ENCODE measurements around the gene PARVB.
A peak's percentile ranks its signal among the peaks of the same experiment; 100 is the strongest.

The PARVB gene

GRCh38 chr22:44030051-44030701 lies 6.1 kb downstream of the PARVB start:
- Mint-ChIP-seq H3K27ac (no peak overlapping the region), H3K9me3 (no peaks in the 10 kb centered on the region), H3K4me1 (peaks cover 75% of the 10 kb centered on the region), H3K36me3 (ENCODE audit: low read depth) (no peaks in the 10 kb centered on the region), H3K4me3 (no peak overlapping the region), H3K27me3 (ENCODE audit: low read depth, poor library complexity) (peaks cover 3% of the 10 kb centered on the region)
- TF ChIP-seq, protein P1, sequence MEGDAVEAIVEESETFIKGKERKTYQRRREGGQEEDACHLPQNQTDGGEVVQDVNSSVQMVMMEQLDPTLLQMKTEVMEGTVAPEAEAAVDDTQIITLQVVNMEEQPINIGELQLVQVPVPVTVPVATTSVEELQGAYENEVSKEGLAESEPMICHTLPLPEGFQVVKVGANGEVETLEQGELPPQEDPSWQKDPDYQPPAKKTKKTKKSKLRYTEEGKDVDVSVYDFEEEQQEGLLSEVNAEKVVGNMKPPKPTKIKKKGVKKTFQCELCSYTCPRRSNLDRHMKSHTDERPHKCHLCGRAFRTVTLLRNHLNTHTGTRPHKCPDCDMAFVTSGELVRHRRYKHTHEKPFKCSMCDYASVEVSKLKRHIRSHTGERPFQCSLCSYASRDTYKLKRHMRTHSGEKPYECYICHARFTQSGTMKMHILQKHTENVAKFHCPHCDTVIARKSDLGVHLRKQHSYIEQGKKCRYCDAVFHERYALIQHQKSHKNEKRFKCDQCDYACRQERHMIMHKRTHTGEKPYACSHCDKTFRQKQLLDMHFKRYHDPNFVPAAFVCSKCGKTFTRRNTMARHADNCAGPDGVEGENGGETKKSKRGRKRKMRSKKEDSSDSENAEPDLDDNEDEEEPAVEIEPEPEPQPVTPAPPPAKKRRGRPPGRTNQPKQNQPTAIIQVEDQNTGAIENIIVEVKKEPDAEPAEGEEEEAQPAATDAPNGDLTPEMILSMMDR (IDR thresholded peaks at IDR 0.05): no peak
- DNase-seq: no peak

DNA sequence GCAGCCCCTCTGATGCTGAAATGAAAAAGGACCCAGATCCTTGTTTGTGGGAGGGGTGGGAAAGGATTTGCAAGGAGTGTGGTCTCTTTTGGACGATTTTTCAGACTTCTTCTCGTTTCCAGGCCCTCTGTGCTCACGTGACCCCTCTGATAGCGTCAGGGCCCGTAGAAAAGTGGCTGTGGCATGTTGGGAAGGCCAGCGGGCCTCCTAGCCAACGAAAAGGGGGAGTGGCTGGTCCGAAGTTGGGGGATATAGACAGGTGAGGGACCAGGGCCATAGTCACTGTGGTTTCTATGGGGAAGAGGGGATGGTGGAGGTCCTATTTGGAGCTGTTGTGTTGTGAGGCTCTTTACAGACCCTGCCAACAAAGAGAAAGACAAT lies 6.6 kb downstream of the PARVB start:
- DNase-seq: no peak
- Mint-ChIP-seq H3K36me3 (ENCODE audit: low read depth) (no peaks in the 10 kb centered on the region), H3K27me3 (ENCODE audit: low read depth, poor library complexity) (peaks cover 3% of the 10 kb centered on the region), H3K27ac (peak overlapping the region; percentile 61), H3K9me3 (no peaks in the 10 kb centered on the region), H3K4me3 (no peak overlapping the region), H3K4me1 (peaks cover 70% of the 10 kb centered on the region)
- TF ChIP-seq, protein P1 (IDR thresholded peaks at IDR 0.05): no peak

GRCh38 chr22:44031158-44031952 lies 7.3 kb downstream of the PARVB start:
- Mint-ChIP-seq H3K4me1 (peaks cover 63% of the 10 kb centered on the region), H3K9me3 (no peaks in the 10 kb centered on the region), H3K27ac (peak overlapping the region; percentile 68), H3K27me3 (ENCODE audit: low read depth, poor library complexity) (peaks cover 3% of the 10 kb centered on the region), H3K4me3 (no peak overlapping the region), H3K36me3 (ENCODE audit: low read depth) (no peaks in the 10 kb centered on the region)
- TF ChIP-seq, protein P1 (IDR thresholded peaks at IDR 0.05): no peak
- no peak for DNase-seq

GRCh38 chr22:44032126-44032730 lies 8.1 kb downstream of the PARVB start:
- DNase-seq: no peak
- H3K27ac Mint-ChIP-seq: peak overlapping the region; percentile 10
- H3K27me3 Mint-ChIP-seq (ENCODE audit: low read depth, poor library complexity): peaks cover 3% of the 10 kb centered on the region
- peaks cover 54% of the 10 kb centered on the region for H3K4me1 Mint-ChIP-seq
- H3K36me3 Mint-ChIP-seq (ENCODE audit: low read depth): no peaks in the 10 kb centered on the region
- peak overlapping the region; percentile 32 for H3K4me3 Mint-ChIP-seq
- no peaks in the 10 kb centered on the region for H3K9me3 Mint-ChIP-seq
- TF ChIP-seq, protein P1 (IDR thresholded peaks at IDR 0.05): no peak

DNA sequence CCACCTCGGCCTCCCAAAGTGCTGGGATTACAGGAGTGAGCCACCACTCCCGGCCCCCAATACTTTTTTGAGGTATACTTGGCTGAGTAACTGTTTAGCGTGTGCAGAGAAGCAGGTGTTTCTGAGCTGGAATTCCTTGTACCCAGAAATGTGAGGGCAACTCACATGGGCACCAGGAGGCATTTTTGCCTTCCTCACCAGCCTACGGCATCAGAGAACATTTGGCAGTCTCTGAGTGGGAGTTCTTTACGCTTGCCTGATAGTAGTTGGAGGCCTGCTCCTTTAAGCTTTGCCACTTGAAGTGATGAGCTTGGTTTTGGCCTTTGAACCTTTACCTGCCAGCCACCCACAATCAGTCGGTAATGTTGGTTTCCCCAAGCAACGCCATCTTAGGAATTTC lies 9.2 kb downstream of the PARVB start:
- no peak for DNase-seq
- Mint-ChIP-seq H3K4me1 (peaks cover 53% of the 10 kb centered on the region), H3K4me3 (peak overlapping the region; percentile 51), H3K36me3 (ENCODE audit: low read depth) (no peaks in the 10 kb centered on the region), H3K27ac (peak overlapping the region; percentile 86), H3K27me3 (ENCODE audit: low read depth, poor library complexity) (peaks cover 3% of the 10 kb centered on the region), H3K9me3 (no peaks in the 10 kb centered on the region)
- TF ChIP-seq, protein P1 (IDR thresholded peaks at IDR 0.05): no peak
